HFFc6 (cell line): ENCODE measurements around the gene ZNF239. TPM values are rescaled to one million over a fixed set of nuclear protein-coding genes. Genes with fewer than 3 reads are reported as not detected.

Source experiments
- DNase-seq: peaks from one replicate; pipeline ENCODE4 v3.0.0-alpha.2; 2018
- H3K27ac Mint-ChIP-seq: 2 replicates; pipeline ENCODE4 v1.8.0; 2020; ENCODE audit warnings: mild to moderate bottlenecking, mixed read lengths
- H3K27me3 Mint-ChIP-seq: 2 replicates; pipeline ENCODE4 v1.8.0; 2021; ENCODE audit warnings: mild to moderate bottlenecking, moderate library complexity, mixed read lengths; ENCODE audit not compliant: insufficient read depth
- H3K36me3 Mint-ChIP-seq: 2 replicates; pipeline ENCODE4 v1.8.0; 2021; ENCODE audit warnings: low read depth, mixed read lengths
- H3K4me1 Mint-ChIP-seq: 2 replicates; pipeline ENCODE4 v1.8.0; 2020; ENCODE audit warnings: low read depth, mixed read lengths
- H3K4me3 Mint-ChIP-seq: 2 replicates; pipeline ENCODE4 v1.8.0; 2020; ENCODE audit warnings: mild to moderate bottlenecking, moderate library complexity, mixed read lengths
- H3K9me3 Mint-ChIP-seq: 2 replicates; pipeline ENCODE4 v1.8.0; 2020; ENCODE audit warnings: mild to moderate bottlenecking, mixed read lengths
- CTCF ChIP-seq: fragments of 200-600 bp; sonication (generic); IDR thresholded peaks from 2 replicates; pipeline ENCODE4 v1.5.0; 2021; ENCODE audit warnings: antibody characterized with exemption, mild to moderate bottlenecking
- total RNA-seq, 6 experiments: library from RNA; stranded (reverse); fragmentation: NEBNext Ultra II Directional; extraction: Animal tissue kit (Norgen Biotek cat#: 25700); gene quantifications; 2 replicates in 1 of 6; 3 replicates in 5 of 6; pipeline ENCODE4 v1.2.3, GENCODE V29; 2021

ZNF239 gene
- total RNA-seq, 6 experiments from 2014 or later: 4.2 to 7.5 (median 4.7) TPM

- TF ChIP-seq CTCF: no peak
- H3K27ac Mint-ChIP-seq: no peak overlapping the region
- H3K9me3 Mint-ChIP-seq: no peaks in the 10 kb centered on the region
- peaks cover 14% of the 10 kb centered on the region for H3K4me1 Mint-ChIP-seq
- peaks cover 2% of the 10 kb centered on the region for H3K27me3 Mint-ChIP-seq
- H3K4me3 Mint-ChIP-seq: no peak overlapping the region
- DNase-seq: no peak
- H3K36me3 Mint-ChIP-seq: no peaks in the 10 kb centered on the region
These were observed 11.7 kb upstream of the ZNF239 start for GRCh38 chr10:43585981-43586729.

DNA sequence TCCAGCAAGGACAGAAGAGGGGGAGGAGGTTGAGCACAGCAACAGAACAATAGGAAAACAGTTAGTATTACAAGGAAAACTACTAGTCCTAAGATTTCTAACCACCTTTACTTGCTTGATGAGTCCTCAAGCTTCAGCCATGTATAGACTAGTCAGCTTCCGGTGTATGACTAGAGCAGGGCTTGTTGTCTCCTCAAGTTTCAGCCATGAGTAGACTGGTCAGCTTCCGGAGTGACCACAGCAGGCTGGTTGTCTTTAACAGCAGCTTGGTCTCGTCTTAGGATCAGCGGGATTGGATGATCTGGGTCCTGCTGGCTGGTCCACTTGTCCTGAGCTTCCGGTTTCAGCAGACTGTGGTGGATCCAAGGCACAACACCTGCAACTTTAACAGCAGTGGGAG lies 10.6 kb upstream of the ZNF239 start:
- peak; percentile 44 for DNase-seq
- H3K27ac Mint-ChIP-seq: peak overlapping the region; percentile 71

GRCh38 chr10:43584051-43584450 lies 9.6 kb upstream of the ZNF239 start:
- Mint-ChIP-seq H3K36me3 (no peaks in the 10 kb centered on the region), H3K4me1 (peaks cover 14% of the 10 kb centered on the region), H3K4me3 (no peak overlapping the region), H3K27ac (no peak overlapping the region), H3K27me3 (peaks cover 2% of the 10 kb centered on the region; the same call in 1 of the 2 replicates), H3K9me3 (no peaks in the 10 kb centered on the region)
- no peak for TF ChIP-seq CTCF
- DNase-seq: no peak

More for the DNA sequence above, 10.6 kb upstream of the ZNF239 start:
- H3K4me1 Mint-ChIP-seq: peaks cover 14% of the 10 kb centered on the region
- H3K36me3 Mint-ChIP-seq: no peaks in the 10 kb centered on the region
- H3K27me3 Mint-ChIP-seq: peaks cover 2% of the 10 kb centered on the region
- no peak for TF ChIP-seq CTCF
- H3K9me3 Mint-ChIP-seq: no peaks in the 10 kb centered on the region
- H3K4me3 Mint-ChIP-seq: no peak overlapping the region

DNA sequence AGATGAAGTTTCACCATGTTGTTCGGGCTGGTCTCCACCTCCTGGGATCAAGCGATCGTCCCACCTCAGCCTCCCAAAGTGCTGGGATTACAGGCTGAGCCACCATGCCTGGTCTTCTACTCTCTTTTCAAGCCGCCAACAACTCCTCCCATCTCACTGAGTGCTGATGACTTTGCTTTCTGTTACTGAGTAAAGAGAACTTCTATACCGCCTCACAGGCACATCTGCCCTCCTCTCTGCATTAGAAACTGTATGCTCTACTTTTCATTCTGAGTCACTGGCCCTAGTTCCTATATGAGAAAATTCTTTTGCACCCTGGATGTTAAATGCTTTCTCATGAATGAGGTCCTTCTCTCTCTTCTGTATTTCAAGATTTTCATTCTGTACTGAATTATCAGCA lies 2.2 kb upstream of the ZNF239 start:
- H3K27ac Mint-ChIP-seq: no peak overlapping the region
- peaks cover 37% of the 10 kb centered on the region for H3K4me1 Mint-ChIP-seq
- no peak overlapping the region for H3K4me3 Mint-ChIP-seq
- peaks cover 14% of the 10 kb centered on the region for H3K9me3 Mint-ChIP-seq
- peaks cover 8% of the 10 kb centered on the region; the same call in 1 of the 2 replicates for H3K36me3 Mint-ChIP-seq
- H3K27me3 Mint-ChIP-seq: no peaks in the 10 kb centered on the region; the same call in 1 of the 2 replicates
- DNase-seq: no peak
- TF ChIP-seq CTCF: no peak

- peaks cover 37% of the 10 kb centered on the region for H3K4me1 Mint-ChIP-seq
- H3K36me3 Mint-ChIP-seq: peaks cover 11% of the 10 kb centered on the region
- H3K4me3 Mint-ChIP-seq: peak overlapping the region; percentile 33
- peaks cover 14% of the 10 kb centered on the region for H3K9me3 Mint-ChIP-seq
- no peak overlapping the region for H3K27ac Mint-ChIP-seq
- H3K27me3 Mint-ChIP-seq: no peaks in the 10 kb centered on the region; the same call in 1 of the 2 replicates
- no peak for TF ChIP-seq CTCF
- DNase-seq: no peak
These were observed 1.6 kb upstream of the ZNF239 start for GRCh38 chr10:43576062-43576461.
